ENCODE data around the gene ZNF699. TPM values are rescaled to one million over a fixed set of nuclear protein-coding genes. Genes with fewer than 3 reads are reported as not detected.

The ZNF699 gene
- total RNA-seq (10 to 100 TPM; 20.9 to 22.1 TPM), polyA plus RNA-seq (10 to 100 TPM; 10.9 to 11.1 TPM)

DNA sequence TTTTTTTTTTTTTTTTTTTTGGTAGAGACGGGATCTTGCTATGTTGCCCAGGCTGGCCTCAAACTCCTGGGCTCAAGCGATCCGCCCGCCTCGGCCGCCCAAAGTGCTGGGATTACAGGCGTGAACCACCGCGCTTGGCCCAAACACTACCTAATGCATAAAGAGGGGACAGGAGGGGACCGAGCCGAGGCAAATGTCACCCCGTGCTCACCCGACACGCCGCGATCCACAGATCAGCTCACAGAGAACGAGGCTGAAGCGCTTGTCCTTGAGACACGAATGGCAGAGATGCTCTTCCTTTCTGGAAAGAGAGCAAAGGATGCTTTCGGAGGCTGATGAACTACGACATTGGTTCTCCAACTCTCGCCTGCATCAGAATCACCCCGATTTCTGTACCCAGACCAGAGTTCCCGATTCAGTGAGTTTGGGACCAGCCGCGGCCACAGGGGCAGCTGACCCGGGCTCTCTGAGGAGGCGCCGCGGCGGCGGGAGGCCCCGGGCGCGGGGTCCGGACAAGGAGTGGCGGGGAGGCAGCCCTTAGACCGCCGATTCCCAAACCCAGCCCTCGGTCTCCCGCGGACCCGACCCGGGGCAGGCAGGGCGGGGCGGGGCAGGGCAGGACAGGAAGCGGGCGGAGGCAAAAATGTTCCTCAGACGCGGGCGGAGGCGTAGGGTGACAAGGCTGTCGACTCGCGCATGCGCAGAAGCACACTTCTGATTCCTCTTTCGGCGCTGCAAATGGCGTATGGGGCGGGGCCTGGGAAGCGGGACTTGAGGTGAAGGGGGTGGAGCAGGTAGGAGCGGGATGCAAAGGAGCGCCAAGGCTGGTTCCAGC is at the start of gene ZNF699:
Gene ZNF699 (minus strand): TSS at position 700 of the 835 bp plus-strand sequence. CDS start 4,719 bp downstream, outside the sequence.
- Histone ChIP-seq H3K4me3 (ENCODE audit: low read length in 2 of 2) (peak within 1 kb of the TSS; percentile 92 to 93), H3K4me1 (ENCODE audit: insufficient read depth, low read length) (peaks cover 23% of the 10 kb centered on the region), H3K27ac (ENCODE audit: low read depth, low read length) (peak within 1 kb of the TSS; percentile 96), H3K9me3 (ENCODE audit: control insufficient read depth in 1 of 2, low read length in 2 of 2) (no peaks in the 10 kb centered on the region), H3K27me3 (ENCODE audit: insufficient read depth, low read length) (no peaks in the 10 kb centered on the region), H3K36me3 (ENCODE audit: insufficient read depth, low read length) (peaks cover 7% of the 10 kb centered on the region)
- DNase-seq, result peak; percentile 97 to 100 (median 97)
- Mint-ChIP-seq H3K27ac (peak within 1 kb of the TSS; percentile 88 to 99 (median 97)), H3K4me3 (peak within 1 kb of the TSS; percentile 89 to 99 (median 94)), H3K9me3 (peaks cover 2 to 18% (median 15%) of the 10 kb centered on the region in 8 donors), H3K4me1 (peaks cover 21 to 47% (median 34%) of the 10 kb centered on the region in 4 donors), H3K36me3 (peaks cover 28 to 33% of the 10 kb centered on the region in 2 donors), H3K27me3 (no peaks in the 10 kb centered on the region)
- ChIA-PET POLR2A (ENCODE audit: partially characterized antibody) (interaction anchor here (0.8 to 2.8 kb wide), 4 partner anchors 13 to 126 kb away, joined by 3 to 30 read pairs (median 8); partner anchors contain the start of genes ZNF266 and ZNF559), CTCF (ENCODE audit: partially characterized antibody) (interaction anchor here (1.1 to 3.3 kb wide), 2 partner anchors 14 to 121 kb away, joined by 3 to 23 read pairs; partner anchors contain the start of gene ZNF559)
- intact Hi-C loops (cut with micrococcal nuclease), result loop anchor here (1.0 to 5.0 kb wide), 4 partner anchors 15 to 510 kb away; partner anchors contain the start of genes FBXL12, ZNF266 and ZNF559

DNA sequence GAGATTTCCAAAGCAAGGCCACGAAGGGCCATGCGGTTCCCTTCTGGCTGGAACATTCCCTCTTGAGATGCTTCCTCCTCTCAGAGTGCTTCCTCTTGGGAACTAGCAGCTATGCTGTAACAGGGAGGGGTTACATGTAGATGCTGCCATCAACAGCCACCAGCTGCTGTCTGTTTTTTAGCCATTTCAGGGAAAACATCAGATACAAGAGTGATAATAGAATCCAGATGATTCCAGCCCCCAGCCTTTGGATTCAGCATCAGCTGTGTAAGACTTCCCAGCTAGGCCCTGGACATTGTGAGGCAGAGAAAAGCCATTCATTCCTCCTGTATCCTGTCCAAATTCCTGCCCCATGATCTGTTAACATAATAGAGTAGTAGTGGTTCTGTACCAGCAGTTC is 45.0 kb upstream of the ZNF699 start:
- Mint-ChIP-seq H3K9me3 (peaks cover 0 to 93% (median 78%) of the 10 kb centered on the region in 8 donors), H3K27ac (no peak overlapping the region), H3K36me3 (peaks cover 37 to 43% of the 10 kb centered on the region in 2 donors), H3K4me3 (no peak overlapping the region), H3K27me3 (no peaks in the 10 kb centered on the region), H3K4me1 (no peaks in the 10 kb centered on the region)
- CTCF ChIA-PET (ENCODE audit: partially characterized antibody), result no interaction called here
- DNase-seq, result no peak
- POLR2A ChIA-PET (ENCODE audit: partially characterized antibody), result no interaction called here
- H3K36me3 ChIP-seq (ENCODE audit: insufficient read depth, low read length), result no peaks in the 10 kb centered on the region
- intact Hi-C loops (cut with micrococcal nuclease), result no loop called here
- no peak overlapping the region for H3K4me3 ChIP-seq (ENCODE audit: low read length in 2 of 2)
- H3K4me1 ChIP-seq (ENCODE audit: insufficient read depth, low read length), result no peaks in the 10 kb centered on the region
- H3K9me3 ChIP-seq (ENCODE audit: control insufficient read depth in 1 of 2, low read length in 2 of 2), result peaks cover 10 to 40% of the 10 kb centered on the region in 2 donors
- no peak overlapping the region for H3K27ac ChIP-seq (ENCODE audit: low read depth, low read length)
- H3K27me3 ChIP-seq (ENCODE audit: insufficient read depth, low read length), result no peaks in the 10 kb centered on the region

DNA sequence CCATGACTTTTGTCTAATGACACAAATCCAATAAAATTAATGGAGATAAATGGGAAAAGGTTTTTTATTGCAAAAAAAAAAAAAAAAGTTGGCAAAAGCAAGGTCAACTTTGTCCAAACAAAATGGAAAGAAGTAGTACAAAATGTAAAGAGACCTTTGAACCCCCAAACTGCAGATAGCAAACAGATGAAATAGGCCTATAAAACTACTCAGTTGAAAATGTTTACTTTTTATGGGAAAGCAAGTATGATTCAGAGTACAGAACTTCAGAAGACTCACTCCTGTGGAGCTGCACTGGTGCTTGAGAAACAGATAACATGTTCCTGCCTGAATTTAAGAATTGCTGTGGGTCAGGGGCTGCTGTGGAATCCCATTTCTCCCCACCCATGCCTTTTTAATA is 43.4 kb upstream of the ZNF699 start:
- H3K27ac Mint-ChIP-seq, result no peak overlapping the region
- Histone ChIP-seq H3K27ac (ENCODE audit: low read depth, low read length) (no peak overlapping the region), H3K9me3 (ENCODE audit: control insufficient read depth in 1 of 2, low read length in 2 of 2) (peaks cover 10 to 50% of the 10 kb centered on the region in 2 donors), H3K4me1 (ENCODE audit: insufficient read depth, low read length) (no peaks in the 10 kb centered on the region), H3K4me3 (ENCODE audit: low read length in 2 of 2) (no peak overlapping the region), H3K27me3 (ENCODE audit: insufficient read depth, low read length) (no peaks in the 10 kb centered on the region), H3K36me3 (ENCODE audit: insufficient read depth, low read length) (no peaks in the 10 kb centered on the region)
- no peak overlapping the region for H3K4me3 Mint-ChIP-seq
- no peaks in the 10 kb centered on the region for H3K27me3 Mint-ChIP-seq
- no peaks in the 10 kb centered on the region for H3K4me1 Mint-ChIP-seq
- peaks cover 2 to 93% (median 79%) of the 10 kb centered on the region in 8 donors for H3K9me3 Mint-ChIP-seq
- ChIA-PET POLR2A (ENCODE audit: partially characterized antibody) (no interaction called here), CTCF (ENCODE audit: partially characterized antibody) (no interaction called here)
- no peak for DNase-seq
- H3K36me3 Mint-ChIP-seq, result peaks cover 39 to 48% of the 10 kb centered on the region in 2 donors
- intact Hi-C loops (cut with micrococcal nuclease), result no loop called here

DNA sequence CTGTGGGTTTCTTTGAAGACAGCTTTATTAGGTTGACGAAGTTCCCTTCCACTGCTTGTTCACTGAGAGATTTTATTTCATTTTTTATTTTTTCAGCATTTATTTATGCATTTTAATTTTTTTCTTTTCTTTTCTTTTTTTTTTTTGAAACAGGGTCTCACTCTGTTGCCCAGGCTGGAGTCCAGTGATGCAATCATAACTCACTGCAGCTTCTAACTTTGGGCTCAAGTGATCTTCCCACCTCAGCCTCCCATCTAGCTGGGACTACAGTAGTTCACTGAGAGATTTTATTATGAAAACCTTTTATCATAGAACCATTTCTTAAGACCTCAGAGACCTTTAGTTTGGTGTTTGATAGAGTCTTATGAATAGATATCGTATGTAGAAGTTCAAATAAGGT is 42.9 kb upstream of the ZNF699 start:
- intact Hi-C loops (cut with micrococcal nuclease), result no loop called here
- POLR2A ChIA-PET (ENCODE audit: partially characterized antibody), result no interaction called here
- DNase-seq, result no peak
- Mint-ChIP-seq H3K27me3 (no peaks in the 10 kb centered on the region), H3K9me3 (peaks cover 2 to 93% (median 78%) of the 10 kb centered on the region in 8 donors), H3K27ac (no peak overlapping the region), H3K4me3 (no peak overlapping the region), H3K4me1 (no peaks in the 10 kb centered on the region), H3K36me3 (peaks cover 38 to 43% of the 10 kb centered on the region in 2 donors)
- no peak overlapping the region for H3K27ac ChIP-seq (ENCODE audit: low read depth, low read length)
- H3K4me3 ChIP-seq (ENCODE audit: low read length in 2 of 2), result no peak overlapping the region
- no peaks in the 10 kb centered on the region for H3K27me3 ChIP-seq (ENCODE audit: insufficient read depth, low read length)
- H3K4me1 ChIP-seq (ENCODE audit: insufficient read depth, low read length), result no peaks in the 10 kb centered on the region
- H3K9me3 ChIP-seq (ENCODE audit: control insufficient read depth in 1 of 2, low read length in 2 of 2), result peaks cover 6 to 48% of the 10 kb centered on the region in 2 donors
- CTCF ChIA-PET (ENCODE audit: partially characterized antibody), result no interaction called here
- no peaks in the 10 kb centered on the region for H3K36me3 ChIP-seq (ENCODE audit: insufficient read depth, low read length)

DNA sequence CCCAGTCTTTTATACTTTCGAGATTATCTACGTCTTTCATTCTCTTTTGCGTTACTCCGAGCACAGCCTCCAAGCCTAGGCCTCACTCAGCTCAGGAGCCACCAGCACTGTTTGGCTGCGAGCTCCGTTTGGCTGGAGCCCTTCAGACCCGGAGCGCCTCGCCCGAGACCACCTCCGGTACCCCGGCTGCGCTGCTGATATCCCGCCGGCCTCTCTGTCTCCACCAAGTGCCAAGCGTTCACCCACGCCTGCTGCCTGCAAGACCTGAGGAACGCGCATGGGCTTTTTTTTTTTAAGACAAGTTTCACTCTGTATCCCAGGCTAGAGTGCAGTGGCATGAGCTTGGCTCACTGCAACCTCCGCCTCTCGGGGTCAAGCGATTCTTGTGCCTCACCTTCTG is 39.0 kb upstream of the ZNF699 start:
- H3K4me1 Mint-ChIP-seq, result no peaks in the 10 kb centered on the region
- no peaks in the 10 kb centered on the region for H3K36me3 ChIP-seq (ENCODE audit: insufficient read depth, low read length)
- H3K27me3 Mint-ChIP-seq, result no peaks in the 10 kb centered on the region
- H3K27ac ChIP-seq (ENCODE audit: low read depth, low read length), result no peak overlapping the region
- DNase-seq, result no peak
- intact Hi-C loops (cut with micrococcal nuclease), result no loop called here
- peaks cover 4 to 95% (median 83%) of the 10 kb centered on the region in 8 donors for H3K9me3 Mint-ChIP-seq
- no peak overlapping the region for H3K27ac Mint-ChIP-seq
- H3K4me3 ChIP-seq (ENCODE audit: low read length in 2 of 2), result no peak overlapping the region
- peaks cover 47 to 60% of the 10 kb centered on the region in 2 donors for H3K36me3 Mint-ChIP-seq
- ChIA-PET CTCF (ENCODE audit: partially characterized antibody) (no interaction called here), POLR2A (ENCODE audit: partially characterized antibody) (no interaction called here)
- H3K4me3 Mint-ChIP-seq, result no peak overlapping the region
- no peaks in the 10 kb centered on the region for H3K4me1 ChIP-seq (ENCODE audit: insufficient read depth, low read length)
- H3K9me3 ChIP-seq (ENCODE audit: control insufficient read depth in 1 of 2, low read length in 2 of 2), result peaks cover 13 to 39% of the 10 kb centered on the region in 2 donors
- no peaks in the 10 kb centered on the region for H3K27me3 ChIP-seq (ENCODE audit: insufficient read depth, low read length)

DNA sequence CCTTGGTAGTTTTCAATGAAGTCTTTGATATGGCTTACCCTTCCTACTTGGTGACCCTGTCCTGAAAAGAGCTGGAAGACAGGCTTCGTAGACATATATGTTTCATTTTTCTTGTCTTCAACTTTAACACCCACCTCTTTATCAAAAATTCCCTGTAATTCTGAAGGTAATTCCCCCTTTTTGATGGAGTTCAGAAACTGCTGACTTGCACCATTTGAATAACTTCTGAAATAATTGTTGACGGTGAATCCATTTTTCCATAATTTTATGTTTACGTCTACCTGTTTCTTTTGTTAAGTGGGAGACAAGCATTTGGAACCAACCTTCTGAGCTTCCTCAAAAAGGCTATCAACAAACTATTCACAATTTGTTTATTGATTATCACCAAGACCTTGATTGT is 38.6 kb upstream of the ZNF699 start:
- POLR2A ChIA-PET (ENCODE audit: partially characterized antibody), result no interaction called here
- Histone ChIP-seq H3K4me3 (ENCODE audit: low read length in 2 of 2) (no peak overlapping the region), H3K9me3 (ENCODE audit: control insufficient read depth in 1 of 2, low read length in 2 of 2) (peaks cover 17 to 43% of the 10 kb centered on the region in 2 donors), H3K4me1 (ENCODE audit: insufficient read depth, low read length) (no peaks in the 10 kb centered on the region), H3K27ac (ENCODE audit: low read depth, low read length) (no peak overlapping the region), H3K27me3 (ENCODE audit: insufficient read depth, low read length) (no peaks in the 10 kb centered on the region), H3K36me3 (ENCODE audit: insufficient read depth, low read length) (no peaks in the 10 kb centered on the region)
- peaks cover 4 to 96% (median 85%) of the 10 kb centered on the region in 8 donors for H3K9me3 Mint-ChIP-seq
- H3K27ac Mint-ChIP-seq, result no peak overlapping the region
- CTCF ChIA-PET (ENCODE audit: partially characterized antibody), result no interaction called here
- H3K4me3 Mint-ChIP-seq, result no peak overlapping the region
- H3K27me3 Mint-ChIP-seq, result no peaks in the 10 kb centered on the region
- DNase-seq, result no peak
- intact Hi-C loops (cut with micrococcal nuclease), result no loop called here
- no peaks in the 10 kb centered on the region for H3K4me1 Mint-ChIP-seq
- H3K36me3 Mint-ChIP-seq, result peaks cover 50 to 63% of the 10 kb centered on the region in 2 donors

DNA sequence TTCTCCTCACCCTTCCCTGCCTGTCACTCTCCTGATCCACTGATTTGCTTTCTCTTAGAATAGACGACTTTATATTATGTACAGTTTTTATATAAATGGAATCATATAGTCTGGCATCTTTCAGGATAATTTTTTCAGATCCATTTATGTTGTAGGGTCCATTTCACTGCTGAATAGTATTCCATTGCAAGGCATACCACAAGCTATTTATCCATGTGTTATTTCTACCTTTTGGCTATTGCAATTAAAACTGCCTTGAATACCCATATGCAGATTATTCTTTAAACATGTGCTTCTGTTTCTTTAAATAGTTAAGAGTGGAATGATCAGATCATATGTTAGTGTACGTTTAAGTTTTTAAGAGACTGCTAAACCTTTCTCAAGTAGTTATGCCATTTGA is 35.4 kb upstream of the ZNF699 start:
- Mint-ChIP-seq H3K36me3 (peaks cover 70 to 74% of the 10 kb centered on the region in 2 donors), H3K9me3 (peaks cover 4 to 98% (median 89%) of the 10 kb centered on the region in 8 donors), H3K27me3 (no peaks in the 10 kb centered on the region), H3K27ac (no peak overlapping the region), H3K4me3 (no peak overlapping the region), H3K4me1 (no peaks in the 10 kb centered on the region)
- ChIA-PET CTCF (ENCODE audit: partially characterized antibody) (no interaction called here), POLR2A (ENCODE audit: partially characterized antibody) (no interaction called here)
- no peak overlapping the region for H3K27ac ChIP-seq (ENCODE audit: low read depth, low read length)
- no peak for DNase-seq
- H3K4me1 ChIP-seq (ENCODE audit: insufficient read depth, low read length), result no peaks in the 10 kb centered on the region
- H3K9me3 ChIP-seq (ENCODE audit: control insufficient read depth in 1 of 2, low read length in 2 of 2), result peaks cover 30 to 48% of the 10 kb centered on the region in 2 donors
- intact Hi-C loops (cut with micrococcal nuclease), result no loop called here
- H3K4me3 ChIP-seq (ENCODE audit: low read length in 2 of 2), result no peak overlapping the region
- peaks cover 16% of the 10 kb centered on the region for H3K36me3 ChIP-seq (ENCODE audit: insufficient read depth, low read length)
- H3K27me3 ChIP-seq (ENCODE audit: insufficient read depth, low read length), result no peaks in the 10 kb centered on the region
